GM13977 (cell line): ENCODE results near the gene KIFBP.

ENCODE experiments used
- DNase-seq: peaks from one replicate; pipeline ENCODE4 v3.0.0; 2012; ENCODE audit warnings: low spot score
- in situ Hi-C: fragments of 300-500 bp; cut with MboI; formaldehyde crosslinking; loops from one replicate; pipeline ENCODE4 v1.12.0; 2022; ENCODE audit warnings: low sequenced_read_pairs, low pct_unique_long_range_greater_than_20kb, mixed read lengths, inconsistent platforms; ENCODE audit not compliant: unreplicated experiment
- TF ChIP-seq, protein P1 (sequence below): IDR thresholded peaks from 2 replicates; pipeline ENCODE4 v1.5.1; 2012; ENCODE audit warnings: mild to moderate bottlenecking, control low read depth; ENCODE audit not compliant: insufficient read depth; ENCODE audit errors: extremely low read depth, missing control alignments

Gene KIFBP

GRCh38 chr10:68981074-68981473 lies 7.5 kb upstream of the KIFBP start:
- TF ChIP-seq, protein P1, sequence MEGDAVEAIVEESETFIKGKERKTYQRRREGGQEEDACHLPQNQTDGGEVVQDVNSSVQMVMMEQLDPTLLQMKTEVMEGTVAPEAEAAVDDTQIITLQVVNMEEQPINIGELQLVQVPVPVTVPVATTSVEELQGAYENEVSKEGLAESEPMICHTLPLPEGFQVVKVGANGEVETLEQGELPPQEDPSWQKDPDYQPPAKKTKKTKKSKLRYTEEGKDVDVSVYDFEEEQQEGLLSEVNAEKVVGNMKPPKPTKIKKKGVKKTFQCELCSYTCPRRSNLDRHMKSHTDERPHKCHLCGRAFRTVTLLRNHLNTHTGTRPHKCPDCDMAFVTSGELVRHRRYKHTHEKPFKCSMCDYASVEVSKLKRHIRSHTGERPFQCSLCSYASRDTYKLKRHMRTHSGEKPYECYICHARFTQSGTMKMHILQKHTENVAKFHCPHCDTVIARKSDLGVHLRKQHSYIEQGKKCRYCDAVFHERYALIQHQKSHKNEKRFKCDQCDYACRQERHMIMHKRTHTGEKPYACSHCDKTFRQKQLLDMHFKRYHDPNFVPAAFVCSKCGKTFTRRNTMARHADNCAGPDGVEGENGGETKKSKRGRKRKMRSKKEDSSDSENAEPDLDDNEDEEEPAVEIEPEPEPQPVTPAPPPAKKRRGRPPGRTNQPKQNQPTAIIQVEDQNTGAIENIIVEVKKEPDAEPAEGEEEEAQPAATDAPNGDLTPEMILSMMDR: no peak
- in situ Hi-C loops: loop anchor here (25.0 kb wide), 1 partner anchor 406 kb away; no protein-coding TSS in a partner anchor
- DNase-seq: no peak

DNA sequence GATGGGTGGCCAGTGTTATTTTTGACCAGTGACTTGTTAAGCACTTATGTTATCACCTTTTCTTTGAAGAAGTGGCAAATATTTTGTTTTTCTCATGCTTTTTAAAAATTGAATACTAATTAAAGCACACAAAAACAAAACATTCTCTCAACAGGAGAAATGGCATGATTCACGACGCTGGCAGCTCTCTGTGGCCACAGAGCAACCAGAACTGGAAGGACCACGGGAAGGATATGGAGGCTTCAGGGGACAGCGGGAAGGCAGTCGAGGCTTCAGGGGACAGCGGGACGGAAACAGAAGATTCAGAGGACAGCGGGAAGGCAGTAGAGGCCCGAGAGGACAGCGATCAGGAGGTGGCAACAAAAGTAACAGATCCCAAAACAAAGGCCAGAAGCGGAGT lies 6.2 kb upstream of the KIFBP start:
- in situ Hi-C loops: loop anchor here (25.0 kb wide), 1 partner anchor 405 kb away; no protein-coding TSS in a partner anchor
- TF ChIP-seq, protein P1: no peak
- DNase-seq: no peak

GRCh38 chr10:68987611-68988010 lies 992 bp upstream of the KIFBP start:
- in situ Hi-C loops: loop anchor here (25.0 kb wide), 1 partner anchor 400 kb away; no protein-coding TSS in a partner anchor
- TF ChIP-seq, protein P1: no peak
- no peak for DNase-seq

GRCh38 chr10:68989317-68989990 lies 851 bp downstream of the KIFBP start:
- in situ Hi-C loops: loop anchor here (25.0 kb wide), 1 partner anchor 398 kb away; no protein-coding TSS in a partner anchor
- TF ChIP-seq, protein P1: no peak
- no peak for DNase-seq

DNA sequence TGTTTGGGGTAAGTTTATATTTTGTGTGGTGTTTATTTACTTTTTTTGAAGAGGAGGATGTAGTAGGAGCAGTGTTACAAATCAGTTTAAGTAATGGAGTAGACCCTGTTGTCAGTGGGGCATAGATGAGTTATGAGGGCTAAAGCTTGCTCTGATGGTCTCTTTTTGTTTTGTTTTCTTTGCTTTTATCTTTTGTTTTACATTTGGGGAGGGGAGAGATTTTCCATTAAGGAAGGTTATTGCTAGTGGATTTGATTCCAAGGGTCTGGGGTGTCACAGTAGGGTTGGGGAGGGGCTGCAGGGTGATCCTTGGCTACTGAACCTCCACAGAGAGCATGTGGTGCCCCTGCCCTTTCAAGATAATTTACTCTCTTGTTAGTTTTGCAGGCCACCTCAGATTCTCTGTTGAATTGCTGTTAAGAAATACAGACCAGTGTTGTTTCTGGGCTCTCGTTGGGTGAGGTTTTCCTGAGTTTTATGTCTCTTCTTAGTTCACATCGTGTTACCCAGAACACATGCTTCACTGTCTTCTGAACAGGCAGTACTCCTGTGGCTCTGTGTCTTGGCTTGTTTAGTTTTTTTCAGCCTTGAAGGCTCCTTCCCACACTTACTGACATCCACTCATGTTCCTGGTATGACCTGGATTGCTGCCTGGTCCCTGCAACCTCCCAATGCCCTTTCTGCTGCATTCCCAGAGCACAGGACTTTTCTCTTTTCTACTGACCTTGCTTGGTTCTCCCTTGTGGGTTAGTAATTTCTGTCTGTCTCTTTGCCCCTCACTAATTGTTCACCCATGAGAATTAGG lies 4.2 kb downstream of the KIFBP start:
- no peak for DNase-seq
- in situ Hi-C loops: loop anchor here (25.0 kb wide), 1 partner anchor 394 kb away; no protein-coding TSS in a partner anchor
- TF ChIP-seq, protein P1: no peak

GRCh38 chr10:68997211-68997610 lies 8.6 kb downstream of the KIFBP start:
- DNase-seq: no peak
- in situ Hi-C loops: loop anchor here (25.0 kb wide), 1 partner anchor 390 kb away; no protein-coding TSS in a partner anchor
- TF ChIP-seq, protein P1: no peak
